ENCODE measurements around the gene ZNF697. TPM values are rescaled to one million over a fixed set of nuclear protein-coding genes. Genes with fewer than 3 reads are reported as not detected.

Gene ZNF697
- total RNA-seq, 2 donors from 2014 or later = 12.0 to 14.8 TPM

DNA sequence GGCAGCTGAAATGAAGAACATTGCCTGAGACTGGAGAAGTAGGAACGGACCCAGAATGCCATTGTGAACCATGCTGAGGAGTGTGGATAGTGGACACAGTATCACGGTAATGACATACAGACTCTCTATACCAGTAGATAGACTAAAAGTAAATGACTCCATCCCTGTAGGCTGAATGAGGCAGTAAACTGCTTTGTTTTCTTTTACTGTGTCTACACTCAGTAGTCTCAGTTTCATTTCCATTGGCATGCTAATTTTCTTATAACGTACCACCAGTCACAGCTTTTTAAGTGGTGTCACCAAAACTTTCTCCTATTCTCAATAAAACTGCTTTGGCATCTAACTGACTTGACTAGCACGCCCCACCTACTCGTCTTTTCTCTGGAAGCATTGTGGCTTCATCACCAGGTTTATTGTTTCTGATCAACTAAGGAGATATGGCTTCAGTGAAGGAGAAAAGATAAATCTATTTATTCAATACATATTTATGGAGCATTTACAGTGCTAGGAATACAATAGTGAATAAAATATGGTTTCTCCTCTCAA is 8.4 kb upstream of the ZNF697 start:
- Mint-ChIP-seq H3K9me3 (no peaks in the 10 kb centered on the region), H3K27ac (no peak overlapping the region), H3K27me3 (ENCODE audit: insufficient read depth) (no peaks in the 10 kb centered on the region), H3K4me1 (peaks cover 39% of the 10 kb centered on the region), H3K4me3 (no peak overlapping the region), H3K36me3 (ENCODE audit: low read depth) (no peaks in the 10 kb centered on the region)
- no peak for DNase-seq
- TF ChIP-seq, protein P1, sequence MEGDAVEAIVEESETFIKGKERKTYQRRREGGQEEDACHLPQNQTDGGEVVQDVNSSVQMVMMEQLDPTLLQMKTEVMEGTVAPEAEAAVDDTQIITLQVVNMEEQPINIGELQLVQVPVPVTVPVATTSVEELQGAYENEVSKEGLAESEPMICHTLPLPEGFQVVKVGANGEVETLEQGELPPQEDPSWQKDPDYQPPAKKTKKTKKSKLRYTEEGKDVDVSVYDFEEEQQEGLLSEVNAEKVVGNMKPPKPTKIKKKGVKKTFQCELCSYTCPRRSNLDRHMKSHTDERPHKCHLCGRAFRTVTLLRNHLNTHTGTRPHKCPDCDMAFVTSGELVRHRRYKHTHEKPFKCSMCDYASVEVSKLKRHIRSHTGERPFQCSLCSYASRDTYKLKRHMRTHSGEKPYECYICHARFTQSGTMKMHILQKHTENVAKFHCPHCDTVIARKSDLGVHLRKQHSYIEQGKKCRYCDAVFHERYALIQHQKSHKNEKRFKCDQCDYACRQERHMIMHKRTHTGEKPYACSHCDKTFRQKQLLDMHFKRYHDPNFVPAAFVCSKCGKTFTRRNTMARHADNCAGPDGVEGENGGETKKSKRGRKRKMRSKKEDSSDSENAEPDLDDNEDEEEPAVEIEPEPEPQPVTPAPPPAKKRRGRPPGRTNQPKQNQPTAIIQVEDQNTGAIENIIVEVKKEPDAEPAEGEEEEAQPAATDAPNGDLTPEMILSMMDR (conservative IDR thresholded peaks at IDR 0.05) = no peak
- no peaks in the 10 kb centered on the region for H3K36me3 ChIP-seq (ENCODE audit: control insufficient read depth, insufficient read depth, low read length)
- H3K27me3 ChIP-seq (ENCODE audit: control insufficient read depth, insufficient read depth, low read length, poor library complexity, severe bottlenecking) = no peaks in the 10 kb centered on the region
- 80 to 88% methylated on average over 3 to 5 of the region's 5 CpGs for WGBS, 2 experiments (ENCODE audit: insufficient coverage in 1 of 2, insufficient read length in 1 of 2)
- no peaks in the 10 kb centered on the region for H3K9me3 ChIP-seq (ENCODE audit: control insufficient read depth, low read length)
- no peak overlapping the region for H3K27ac ChIP-seq (ENCODE audit: low read depth, low read length)
- H3K9ac ChIP-seq (ENCODE audit: extremely low read depth, low read length, poor library complexity, severe bottlenecking) = no peak overlapping the region
- H3K4me1 ChIP-seq (ENCODE audit: control insufficient read depth, insufficient read depth, low read length) = peaks cover 5% of the 10 kb centered on the region
- no peak overlapping the region for H3K4me3 ChIP-seq (ENCODE audit: low read length)

DNA sequence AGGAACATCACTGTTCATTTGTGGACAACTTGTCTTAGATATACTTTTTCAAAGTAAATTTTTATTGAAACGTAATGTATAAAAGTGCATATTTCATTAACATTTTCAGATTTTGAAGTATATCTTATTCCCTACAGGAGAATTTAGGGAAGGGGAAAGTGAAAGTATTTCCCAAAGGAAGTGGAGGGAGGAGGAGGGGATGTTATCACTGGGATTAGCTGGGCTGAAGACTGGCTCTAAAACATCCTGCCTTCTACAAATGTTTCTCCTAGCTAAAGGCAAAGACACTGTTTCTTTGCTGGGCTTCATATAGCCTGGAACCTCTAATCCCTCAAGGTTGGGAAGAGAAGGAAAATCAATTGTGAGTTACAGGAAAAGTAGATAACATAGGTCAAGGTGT is 7.1 kb upstream of the ZNF697 start:
- peaks cover 39% of the 10 kb centered on the region for H3K4me1 Mint-ChIP-seq
- Histone ChIP-seq H3K4me1 (ENCODE audit: control insufficient read depth, insufficient read depth, low read length) (peaks cover 7% of the 10 kb centered on the region), H3K27ac (ENCODE audit: low read depth, low read length) (no peak overlapping the region), H3K36me3 (ENCODE audit: control insufficient read depth, insufficient read depth, low read length) (no peaks in the 10 kb centered on the region), H3K9me3 (ENCODE audit: control insufficient read depth, low read length) (no peaks in the 10 kb centered on the region), H3K9ac (ENCODE audit: extremely low read depth, low read length, poor library complexity, severe bottlenecking) (no peak overlapping the region), H3K4me3 (ENCODE audit: low read length) (no peak overlapping the region), H3K27me3 (ENCODE audit: control insufficient read depth, insufficient read depth, low read length, poor library complexity, severe bottlenecking) (no peaks in the 10 kb centered on the region)
- H3K4me3 Mint-ChIP-seq = no peak overlapping the region
- no peak overlapping the region for H3K27ac Mint-ChIP-seq
- no CpG with 5 or more reads among the region's 1 CpG for WGBS, 2 experiments (ENCODE audit: insufficient coverage in 1 of 2, insufficient read length in 1 of 2)
- H3K36me3 Mint-ChIP-seq (ENCODE audit: low read depth) = no peaks in the 10 kb centered on the region
- TF ChIP-seq, protein P1 (conservative IDR thresholded peaks at IDR 0.05) = no peak
- no peaks in the 10 kb centered on the region for H3K27me3 Mint-ChIP-seq (ENCODE audit: insufficient read depth)
- H3K9me3 Mint-ChIP-seq = no peaks in the 10 kb centered on the region
- DNase-seq = no peak

DNA sequence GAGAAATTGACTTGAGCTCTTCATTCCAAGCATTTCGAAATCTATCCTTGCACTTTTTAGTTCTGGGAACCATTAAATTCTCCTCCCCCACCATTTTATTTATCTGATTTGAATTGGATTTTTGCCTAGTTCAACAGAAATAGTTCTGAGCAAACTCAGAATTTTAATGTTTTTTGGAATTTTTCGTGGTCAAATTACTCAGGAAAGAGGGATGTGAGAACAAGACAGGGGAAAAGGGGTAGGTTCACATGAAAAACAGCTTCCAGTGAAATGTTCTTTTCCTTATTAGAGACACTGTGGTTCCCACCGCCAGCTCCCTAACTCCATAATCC is 5.7 kb upstream of the ZNF697 start:
- H3K4me1 ChIP-seq (ENCODE audit: control insufficient read depth, insufficient read depth, low read length) = peaks cover 7% of the 10 kb centered on the region
- TF ChIP-seq, protein P1 (conservative IDR thresholded peaks at IDR 0.05) = no peak
- no peaks in the 10 kb centered on the region for H3K36me3 ChIP-seq (ENCODE audit: control insufficient read depth, insufficient read depth, low read length)
- Mint-ChIP-seq H3K9me3 (no peaks in the 10 kb centered on the region), H3K4me3 (no peak overlapping the region), H3K4me1 (peaks cover 33% of the 10 kb centered on the region), H3K27me3 (ENCODE audit: insufficient read depth) (no peaks in the 10 kb centered on the region), H3K27ac (no peak overlapping the region), H3K36me3 (ENCODE audit: low read depth) (no peaks in the 10 kb centered on the region)
- no peak overlapping the region for H3K4me3 ChIP-seq (ENCODE audit: low read length)
- no peak for DNase-seq
- no peaks in the 10 kb centered on the region for H3K27me3 ChIP-seq (ENCODE audit: control insufficient read depth, insufficient read depth, low read length, poor library complexity, severe bottlenecking)
- H3K9me3 ChIP-seq (ENCODE audit: control insufficient read depth, low read length) = no peaks in the 10 kb centered on the region
- no peak overlapping the region for H3K9ac ChIP-seq (ENCODE audit: extremely low read depth, low read length, poor library complexity, severe bottlenecking)
- H3K27ac ChIP-seq (ENCODE audit: low read depth, low read length) = no peak overlapping the region
- WGBS, 2 experiments (ENCODE audit: insufficient coverage in 1 of 2, insufficient read length in 1 of 2) = 90 to 100% methylated on average over 1 to 3 of the region's 3 CpGs

All from endodermal cell (in vitro differentiated cells).